A673 (cell line): ENCODE data around the gene INTS1. TPM values are rescaled to one million over a fixed set of nuclear protein-coding genes. Genes with fewer than 3 reads are reported as not detected.

Experiments used
- BruUV-seq: library from RNA; stranded (reverse); fragments of 400-500 nt; replicated peaks from 2 replicates; lab custom pipeline; 2021; lab: Mats Ljungman, UMichigan
- CTCF ChIA-PET: fragments of 300-600 bp; sonication (Branson Sonifier 250); formaldehyde crosslinking; loops from one replicate; lab custom pipeline; 2022; ENCODE audit warnings: antibody characterized with exemption; lab: Charles Lee
- POLR2A ChIA-PET: fragments of 300-600 bp; sonication (Branson Sonifier 250); formaldehyde crosslinking; loops from one replicate; lab custom pipeline; 2022; ENCODE audit warnings: antibody characterized with exemption; ENCODE audit not compliant: low non-redundant PET; lab: Charles Lee
- DNase-seq: peaks from one replicate; pipeline ENCODE4 v3.0.0-alpha.2; 2015; ENCODE audit warnings: low spot score
- H3K27ac ChIP-seq: fragments of 200-600 bp; sonication (generic); 2 replicates; pipeline ENCODE4 v1.5.1; 2016; ENCODE audit warnings: mixed run types, low read depth, mild to moderate bottlenecking, mixed read lengths, antibody characterized with exemption, low read length; ENCODE audit not compliant: poor library complexity, severe bottlenecking
- H3K27me3 ChIP-seq: fragments of 200-600 bp; sonication (generic); replicated peaks from 2 replicates; pipeline ENCODE4 v1.6.1; 2017; ENCODE audit warnings: mixed run types, low read depth, mild to moderate bottlenecking, mixed read lengths, antibody characterized with exemption, low read length; ENCODE audit not compliant: insufficient read depth, poor library complexity
- H3K36me3 ChIP-seq: fragments of 200-600 bp; sonication (generic); 2 replicates; pipeline ENCODE4 v1.6.1; 2016; ENCODE audit warnings: mixed run types, mild to moderate bottlenecking, mixed read lengths, antibody characterized with exemption, low read length; ENCODE audit not compliant: insufficient read depth, poor library complexity, severe bottlenecking
- H3K4me1 ChIP-seq: fragments of 200-600 bp; sonication (generic); 2 replicates; pipeline ENCODE4 v1.6.1; 2017; ENCODE audit warnings: mixed run types, mild to moderate bottlenecking, mixed read lengths, antibody characterized with exemption, low read length; ENCODE audit not compliant: insufficient read depth, poor library complexity, severe bottlenecking
- H3K4me3 ChIP-seq: fragments of 200-600 bp; sonication (generic); 2 replicates; pipeline ENCODE4 v1.5.1; 2016; ENCODE audit warnings: low read depth, mixed run types, mild to moderate bottlenecking, mixed read lengths, low read length; ENCODE audit not compliant: poor library complexity, severe bottlenecking
- H3K9me3 ChIP-seq: fragments of 200-600 bp; sonication (generic); 2 replicates; pipeline ENCODE4 v1.6.1; 2016; ENCODE audit warnings: mixed run types, low read depth, mild to moderate bottlenecking, mixed read lengths, antibody characterized with exemption, low read length; ENCODE audit not compliant: poor library complexity, severe bottlenecking
- CTCF ChIP-seq: fragments of 300-800, 200-600 bp; sonication (generic); conservative IDR thresholded peaks from 2 replicates; pipeline ENCODE4 v1.5.1; 2017; ENCODE audit warnings: low read depth, mild to moderate bottlenecking, antibody characterized with exemption, low read length, moderate library complexity, mixed read lengths
- EZH2 ChIP-seq: fragments of 200-600 bp; sonication (generic); IDR thresholded peaks from 2 replicates; pipeline ENCODE4 v1.6.1; 2017; ENCODE audit warnings: borderline replicate concordance, low read depth, mild to moderate bottlenecking, mixed read lengths, antibody characterized with exemption, low read length; ENCODE audit not compliant: poor library complexity, severe bottlenecking
- intact Hi-C: fragments of 100-400 bp; cut with micrococcal nuclease; formaldehyde crosslinking; loops from one replicate; pipeline ENCODE4 v1.10.0; 2022; ENCODE audit not compliant: unreplicated experiment
- total RNA-seq: library from RNA; stranded (reverse); gene quantifications from 2 replicates; pipeline ENCODE4 v1.2.3, GENCODE V29; 2021

INTS1 gene
- total RNA-seq, 1 experiment from 2014 or later, result 129 TPM

- Histone ChIP-seq H3K27me3 (no peaks in the 10 kb centered on the region), H3K9me3 (no peaks in the 10 kb centered on the region), H3K4me3 (no peak overlapping the region), H3K27ac (no peak overlapping the region), H3K36me3 (no peaks in the 10 kb centered on the region), H3K4me1 (no peaks in the 10 kb centered on the region)
- CTCF ChIA-PET, result no interaction called here
- TF ChIP-seq CTCF (no peak), EZH2 (no peak)
- DNase-seq, result no peak
- POLR2A ChIA-PET, result no interaction called here
- intact Hi-C loops, result no loop called here
- no TSS peak for BruUV-seq
Measured at GRCh38 chr7:1438821-1439220, 65.4 kb downstream of the INTS1 start.

DNA sequence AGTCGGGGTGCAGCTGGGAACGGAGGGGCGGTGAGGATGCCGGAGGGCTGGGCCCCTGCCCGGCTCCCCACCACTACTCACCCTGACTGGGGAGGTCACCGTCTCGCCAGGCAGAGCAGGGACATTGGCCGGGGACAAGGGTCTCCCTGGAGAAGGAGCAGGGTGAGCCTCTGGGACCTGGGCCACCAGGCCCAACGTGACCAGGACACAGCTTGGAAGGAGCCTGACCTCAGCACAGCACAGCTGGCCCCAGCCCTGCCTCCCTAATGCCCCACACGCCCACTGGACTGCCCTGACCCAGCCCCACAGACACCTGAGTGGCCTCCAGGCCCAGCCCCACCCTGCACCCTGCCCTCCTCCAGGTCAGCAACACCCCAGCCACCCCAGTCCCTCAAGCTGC, 66.0 kb downstream of the INTS1 start:
- TF ChIP-seq EZH2, result no peak
- TF ChIP-seq CTCF, result no peak
- no peaks in the 10 kb centered on the region for H3K36me3 ChIP-seq
- no TSS peak for BruUV-seq
- no peaks in the 10 kb centered on the region for H3K9me3 ChIP-seq
- no peak overlapping the region for H3K4me3 ChIP-seq
- H3K4me1 ChIP-seq, result no peaks in the 10 kb centered on the region
- CTCF ChIA-PET, result no interaction called here
- POLR2A ChIA-PET, result no interaction called here
- intact Hi-C loops, result no loop called here
- no peaks in the 10 kb centered on the region for H3K27me3 ChIP-seq
- DNase-seq, result no peak
- no peak overlapping the region for H3K27ac ChIP-seq

- BruUV-seq, result no TSS peak
- no peak for TF ChIP-seq CTCF
- TF ChIP-seq EZH2, result no peak
- Histone ChIP-seq H3K9me3 (no peaks in the 10 kb centered on the region), H3K27ac (no peak overlapping the region), H3K4me3 (no peak overlapping the region), H3K4me1 (no peaks in the 10 kb centered on the region), H3K36me3 (no peaks in the 10 kb centered on the region), H3K27me3 (no peaks in the 10 kb centered on the region)
- no peak for DNase-seq
- ChIA-PET POLR2A (no interaction called here), CTCF (no interaction called here)
- intact Hi-C loops, result no loop called here
Measured at GRCh38 chr7:1437155-1437880, 66.9 kb downstream of the INTS1 start.
